ENCODE results near the gene RPL14. TPM values are rescaled to one million over a fixed set of nuclear protein-coding genes. Genes with fewer than 3 reads are reported as not detected.

Gene RPL14
- total RNA-seq, 3 donors from 2014 or later (not counting 1 experiment from before 2014, with no cell fraction given): 1,298 to 1,589 (median 1,441) TPM

DNA sequence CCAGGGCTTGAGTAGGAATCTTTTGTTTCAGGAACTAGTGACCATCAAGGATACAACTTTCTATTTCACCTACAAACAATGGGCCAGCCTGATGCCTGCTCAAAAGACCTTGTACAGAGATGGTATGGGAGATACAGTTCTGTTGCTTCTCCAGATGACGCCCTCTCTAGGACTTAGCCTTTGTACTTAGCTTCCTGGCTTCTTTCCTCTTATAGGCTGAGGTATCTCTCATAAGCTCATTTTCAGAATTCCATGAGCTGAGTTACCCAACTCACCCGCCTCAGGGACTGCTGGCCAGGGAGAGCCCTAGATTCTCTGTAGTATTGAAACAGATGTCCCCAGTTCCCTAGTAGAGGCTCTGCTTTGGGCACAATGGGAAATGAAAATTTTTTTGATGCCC, 40.1 kb downstream of the RPL14 start:
- intact Hi-C loops (cut with micrococcal nuclease): no loop called here
- no peak for ATAC-seq
- DNase-seq: no peak
- Mint-ChIP-seq H3K4me3 (no peak overlapping the region), H3K36me3 (no peaks in the 10 kb centered on the region), H3K27me3 (ENCODE audit: low read depth in 2 of 2) (no peaks in the 10 kb centered on the region), H3K27ac (no peak overlapping the region), H3K9me3 (no peaks in the 10 kb centered on the region), H3K4me1 (peaks cover 0 to 5% of the 10 kb centered on the region in 2 donors)
- no peaks in the 10 kb centered on the region for H3K36me3 ChIP-seq (ENCODE audit: control insufficient read depth, insufficient read depth, low read length)
- H3K4me1 ChIP-seq (ENCODE audit: control insufficient read depth, insufficient read depth, low read length): no peaks in the 10 kb centered on the region
- H3K9me3 ChIP-seq (ENCODE audit: control insufficient read depth, insufficient read depth, low read length): no peaks in the 10 kb centered on the region
- 100% methylated on average over 2 of the region's 2 CpGs for WGBS (ENCODE audit: insufficient coverage)
- H3K27me3 ChIP-seq (ENCODE audit: control insufficient read depth, insufficient read depth, low read length): no peaks in the 10 kb centered on the region
- no peak overlapping the region for H3K4me3 ChIP-seq (ENCODE audit: low read length)
- no peak for TF ChIP-seq CTCF (IDR thresholded peaks at IDR 0.05)
- no peak overlapping the region for H3K27ac ChIP-seq (ENCODE audit: low read length)

DNA sequence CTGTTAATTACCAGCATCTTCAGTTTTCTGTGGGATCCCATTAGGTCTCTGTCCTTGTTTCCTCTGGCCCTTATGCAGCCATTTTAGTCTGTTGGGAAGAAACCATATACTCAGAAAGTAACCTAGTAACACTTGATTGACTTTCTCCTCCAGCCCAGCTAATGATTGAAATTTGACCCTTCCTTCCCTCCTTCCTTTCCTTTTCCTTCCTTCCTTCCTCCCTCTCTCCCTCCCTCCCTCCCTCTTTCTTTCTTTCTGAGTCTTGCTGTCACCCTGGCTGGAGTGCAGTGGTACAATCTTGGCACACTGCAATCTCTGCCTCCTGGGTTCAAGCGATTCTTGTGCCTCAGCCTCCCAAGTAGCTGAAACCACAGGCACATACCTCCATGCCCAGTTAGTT, 42.8 kb downstream of the RPL14 start:
- Histone ChIP-seq H3K4me1 (ENCODE audit: control insufficient read depth, insufficient read depth, low read length) (no peaks in the 10 kb centered on the region), H3K27me3 (ENCODE audit: control insufficient read depth, insufficient read depth, low read length) (no peaks in the 10 kb centered on the region), H3K27ac (ENCODE audit: low read length) (no peak overlapping the region), H3K4me3 (ENCODE audit: low read length) (no peak overlapping the region), H3K9me3 (ENCODE audit: control insufficient read depth, insufficient read depth, low read length) (no peaks in the 10 kb centered on the region), H3K36me3 (ENCODE audit: control insufficient read depth, insufficient read depth, low read length) (no peaks in the 10 kb centered on the region)
- intact Hi-C loops (cut with micrococcal nuclease): no loop called here
- DNase-seq (no peak), ATAC-seq (no peak)
- TF ChIP-seq CTCF (IDR thresholded peaks at IDR 0.05): no peak
- H3K36me3 Mint-ChIP-seq: no peaks in the 10 kb centered on the region
- no CpG with 5 or more reads among the region's 1 CpG for WGBS (ENCODE audit: insufficient coverage)
- peaks cover 0 to 5% of the 10 kb centered on the region in 2 donors for H3K4me1 Mint-ChIP-seq
- no peak overlapping the region for H3K27ac Mint-ChIP-seq
- H3K27me3 Mint-ChIP-seq (ENCODE audit: low read depth in 2 of 2): no peaks in the 10 kb centered on the region
- no peaks in the 10 kb centered on the region for H3K9me3 Mint-ChIP-seq
- no peak overlapping the region for H3K4me3 Mint-ChIP-seq

GRCh38 chr3:40502034-40502433, 44.9 kb downstream of the RPL14 start:
- WGBS (ENCODE audit: insufficient coverage): no CpG with 5 or more reads among the region's 2 CpGs
- TF ChIP-seq CTCF (IDR thresholded peaks at IDR 0.05): no peak

More at GRCh38 chr3:40502034-40502433, 44.9 kb downstream of the RPL14 start:
- no peaks in the 10 kb centered on the region for H3K27me3 ChIP-seq (ENCODE audit: control insufficient read depth, insufficient read depth, low read length)
- intact Hi-C loops (cut with micrococcal nuclease): no loop called here
- H3K4me3 ChIP-seq (ENCODE audit: low read length): no peak overlapping the region
- H3K4me1 ChIP-seq (ENCODE audit: control insufficient read depth, insufficient read depth, low read length): peaks cover 6% of the 10 kb centered on the region
- no peaks in the 10 kb centered on the region for H3K36me3 ChIP-seq (ENCODE audit: control insufficient read depth, insufficient read depth, low read length)
- Mint-ChIP-seq H3K36me3 (no peaks in the 10 kb centered on the region), H3K4me3 (no peak overlapping the region), H3K27ac (no peak overlapping the region), H3K27me3 (ENCODE audit: low read depth in 2 of 2) (no peaks in the 10 kb centered on the region), H3K9me3 (no peaks in the 10 kb centered on the region), H3K4me1 (peaks cover 13 to 15% of the 10 kb centered on the region in 2 donors)
- DNase-seq (no peak), ATAC-seq (no peak)
- no peaks in the 10 kb centered on the region for H3K9me3 ChIP-seq (ENCODE audit: control insufficient read depth, insufficient read depth, low read length)
- no peak overlapping the region for H3K27ac ChIP-seq (ENCODE audit: low read length)
